ENCODE results near the gene MTMR1.

MTMR1 gene

DNA sequence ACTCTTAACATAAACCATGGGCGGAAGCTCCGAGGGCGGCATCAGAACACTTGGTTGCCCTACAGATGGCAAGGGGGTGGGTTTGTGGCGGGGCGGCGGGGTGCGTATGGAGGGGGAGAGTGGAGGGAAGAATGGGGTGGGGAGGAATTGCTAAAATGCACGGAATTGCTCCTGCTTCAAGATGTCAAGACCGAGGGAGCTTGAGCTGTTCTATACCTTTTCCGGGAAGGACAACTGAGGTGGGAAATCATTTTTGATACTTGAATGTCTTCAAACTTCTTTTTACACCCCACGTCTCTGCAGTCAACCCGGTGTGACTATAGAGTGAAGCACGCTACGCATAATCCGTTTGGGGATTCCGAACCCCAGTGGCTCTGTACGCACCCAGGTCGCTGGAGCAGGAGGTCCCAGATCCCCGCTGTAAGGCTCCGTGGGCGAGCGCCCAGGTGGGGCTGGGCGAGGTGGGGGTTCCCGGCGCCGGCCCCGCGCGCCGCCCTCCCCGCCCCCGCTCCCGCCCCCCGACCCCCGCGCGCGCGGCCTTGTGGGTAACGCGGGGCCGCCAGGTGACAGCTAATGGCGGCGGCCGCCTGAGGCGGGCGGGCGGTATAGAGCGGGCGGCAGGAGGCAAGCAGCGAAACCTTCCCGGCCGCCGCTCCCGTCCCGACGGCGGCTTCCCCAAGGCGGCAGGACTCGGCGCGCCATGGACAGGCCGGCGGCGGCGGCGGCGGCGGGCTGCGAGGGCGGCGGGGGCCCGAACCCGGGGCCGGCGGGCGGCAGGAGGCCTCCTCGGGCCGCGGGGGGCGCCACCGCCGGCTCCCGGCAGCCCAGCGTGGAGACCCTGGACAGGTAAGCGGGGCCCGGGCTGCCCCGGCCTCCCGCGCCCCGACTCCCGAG is at the start of gene MTMR1:
Gene MTMR1 (plus strand): TSS at position 566 of the 894 bp plus-strand sequence. CDS start 135 bp downstream, at position 701.
- DNase-seq, result no peak

DNA sequence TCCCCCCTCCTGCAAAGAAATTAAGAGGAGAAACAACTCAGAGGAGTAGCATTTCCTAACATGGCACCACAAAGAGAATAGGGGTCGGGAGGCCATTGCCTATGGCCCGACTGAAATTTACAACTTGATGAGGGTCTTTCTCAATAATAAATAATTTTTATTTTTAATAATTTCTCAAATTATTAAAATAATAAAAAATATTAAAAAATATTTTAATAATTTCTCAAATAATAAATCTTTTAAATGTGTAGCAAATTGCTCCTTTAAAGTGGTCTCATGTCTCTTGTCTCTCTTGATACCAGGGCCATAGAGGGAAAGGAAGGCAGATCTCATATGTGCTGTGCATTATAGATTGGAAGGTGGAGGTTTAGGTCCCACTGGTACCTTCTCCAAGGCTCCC is 49.2 kb upstream of the MTMR1 start:
- DNase-seq, result no peak

DNA sequence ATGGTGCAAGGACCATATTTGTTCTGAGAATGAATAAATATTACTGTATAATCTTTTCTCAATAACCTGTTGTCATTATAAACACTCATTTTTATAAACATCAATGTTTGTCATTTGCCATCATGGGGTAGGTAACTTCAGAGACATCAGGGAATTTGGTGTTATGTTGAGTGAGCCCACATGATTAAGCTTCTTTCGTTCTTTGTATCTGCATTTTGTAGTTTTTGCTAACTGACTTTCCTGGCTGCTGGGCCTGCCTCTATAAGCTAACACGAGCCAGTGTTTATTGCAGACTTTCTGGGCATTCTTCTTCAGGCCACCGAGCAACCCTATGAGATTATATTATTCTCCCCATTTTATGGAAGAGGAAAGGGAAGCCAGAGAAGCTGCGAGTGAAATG is 48.8 kb upstream of the MTMR1 start:
- DNase-seq, result no peak

DNA sequence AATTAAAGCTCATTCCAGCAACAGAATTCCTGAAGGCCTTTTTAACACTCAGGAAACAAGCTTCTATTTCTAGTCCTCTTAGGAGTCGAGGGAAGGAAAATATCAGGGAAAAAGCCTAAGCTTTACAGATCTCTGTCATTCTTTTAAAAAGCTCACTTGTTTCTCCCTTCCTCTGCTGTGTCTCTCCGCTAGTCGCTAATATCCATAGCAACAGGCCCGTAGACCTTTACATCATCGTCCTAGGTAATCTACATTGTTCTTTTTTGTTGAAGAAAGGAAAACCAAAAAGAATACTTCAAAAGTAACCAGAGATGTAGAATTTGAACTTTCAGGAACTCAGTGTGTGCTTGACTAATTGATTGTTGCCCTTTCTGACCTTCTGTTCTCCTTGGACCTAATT is 45.9 kb upstream of the MTMR1 start:
- no peak for DNase-seq

DNA sequence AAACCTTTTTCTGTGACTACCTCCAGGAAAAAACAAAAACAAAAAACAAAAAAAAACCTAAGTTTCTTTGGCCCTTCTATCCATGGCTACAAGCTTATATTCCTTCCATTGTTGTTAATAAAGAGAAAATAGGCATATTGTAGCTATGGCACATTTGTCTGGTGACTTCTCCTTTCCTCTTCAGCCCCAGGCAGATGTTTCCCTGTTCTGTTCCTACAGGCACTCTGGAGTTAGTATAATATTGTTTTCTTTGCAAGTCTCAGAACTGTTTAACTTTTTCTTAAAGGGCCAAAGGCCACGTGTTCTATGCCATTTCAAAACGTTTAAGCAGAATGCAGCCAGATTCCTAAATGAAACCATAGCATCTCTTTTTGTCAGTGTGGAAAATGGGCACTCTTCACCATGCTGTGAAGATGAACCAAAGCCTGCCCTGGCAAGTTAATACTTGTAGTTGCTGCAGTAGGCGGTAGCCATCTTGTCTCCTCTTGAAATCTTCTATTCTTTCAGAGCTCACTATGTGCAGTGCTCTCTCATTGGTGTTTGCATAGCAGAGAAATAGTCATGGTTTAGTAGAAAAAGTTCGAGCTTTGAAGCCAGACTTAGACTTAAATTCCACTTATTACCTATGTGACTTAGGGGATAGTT is 44.8 kb upstream of the MTMR1 start:
- DNase-seq, result no peak

DNA sequence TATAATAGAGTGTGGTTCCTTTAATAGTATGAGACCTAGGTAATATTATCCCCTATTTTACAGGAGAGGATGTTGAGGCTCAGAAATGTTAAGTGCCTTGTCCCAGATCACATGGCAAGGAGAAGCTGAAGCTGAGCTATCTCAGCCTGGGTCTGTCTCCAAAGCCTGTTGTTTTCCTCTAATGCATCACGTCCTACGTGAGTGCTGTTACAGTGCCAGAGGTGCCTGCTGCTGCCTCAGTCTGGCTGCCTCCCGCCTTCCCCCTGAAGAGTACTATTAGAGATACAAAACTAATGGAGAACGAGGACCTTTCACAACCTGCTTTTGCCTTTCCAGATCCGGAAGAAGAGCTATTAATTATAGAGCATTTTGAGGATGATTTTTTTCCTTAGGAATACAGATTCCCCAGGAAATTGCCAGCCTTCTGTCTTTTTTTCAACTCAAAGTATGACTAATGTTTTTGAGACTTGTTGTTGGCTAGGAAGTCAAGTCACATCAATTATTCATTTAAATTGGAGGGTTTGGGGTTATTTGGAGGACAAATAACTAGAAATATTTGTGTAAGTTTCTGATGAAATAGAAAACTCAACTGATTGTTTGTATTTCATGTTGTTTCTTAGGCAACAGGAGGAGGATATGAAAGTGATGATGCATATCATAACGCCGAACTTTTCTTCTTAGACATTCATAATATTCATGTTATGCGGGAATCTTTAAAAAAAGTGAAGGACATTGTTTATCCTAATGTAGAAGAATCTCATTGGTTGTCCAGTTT is 43.9 kb upstream of the MTMR1 start:
- no peak for DNase-seq

DNA sequence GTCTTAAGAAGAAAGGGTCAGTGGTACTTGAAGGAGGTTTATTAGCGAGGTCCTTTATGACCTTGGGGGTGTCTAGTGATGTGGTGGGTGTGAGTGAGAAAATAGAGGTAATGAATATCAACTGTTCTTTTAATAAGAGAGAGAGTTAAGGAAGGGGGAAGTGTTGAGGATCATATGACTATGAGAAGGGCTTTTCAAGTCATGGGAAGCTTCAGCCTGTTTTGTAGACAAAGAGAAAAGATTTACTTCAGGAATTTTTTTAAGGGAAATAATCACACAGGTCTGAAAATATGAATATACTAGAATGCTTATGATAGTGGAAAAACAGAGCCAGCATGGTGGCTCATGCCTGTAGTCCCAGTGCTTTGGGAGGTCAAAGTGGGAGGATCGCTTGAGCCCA is 41.3 kb upstream of the MTMR1 start:
- DNase-seq, result no peak

DNA sequence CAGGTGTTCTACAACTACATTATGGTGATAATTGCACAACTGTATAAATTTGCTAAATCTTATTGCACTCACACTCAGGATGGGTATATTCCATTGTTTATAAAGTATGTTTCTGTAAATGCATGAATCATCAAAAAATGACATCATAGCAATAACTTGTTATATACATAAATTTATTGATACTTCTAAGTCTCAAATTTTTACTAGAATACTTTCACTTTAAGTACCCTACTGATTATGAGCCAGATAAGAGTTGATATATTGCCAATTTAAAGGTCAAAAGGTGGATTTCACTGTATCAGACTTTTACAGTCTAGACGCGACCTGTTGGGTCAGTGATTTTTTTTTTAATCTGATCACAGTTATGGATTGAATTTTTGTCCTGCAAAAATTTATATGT is 37.4 kb upstream of the MTMR1 start:
- DNase-seq, result no peak

DNA sequence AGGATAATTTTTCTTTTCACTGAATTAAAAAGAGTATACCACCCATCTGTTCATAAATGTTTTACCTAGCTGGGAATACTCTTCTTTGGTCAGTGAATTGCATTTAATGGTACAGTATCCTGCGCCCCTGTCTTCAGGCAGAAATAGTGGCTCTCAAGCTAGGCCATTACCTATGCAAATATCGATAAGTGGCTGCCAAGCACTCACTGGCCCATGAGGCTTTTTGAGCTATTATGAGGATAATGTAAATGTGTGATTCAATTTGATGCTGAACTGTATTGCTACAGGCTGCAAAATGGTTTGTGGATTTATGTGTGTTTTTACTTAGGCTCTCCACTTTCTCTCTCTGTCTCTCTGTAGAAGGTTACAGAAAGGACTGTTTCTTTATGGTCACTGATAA is 30.1 kb upstream of the MTMR1 start:
- no peak for DNase-seq

DNA sequence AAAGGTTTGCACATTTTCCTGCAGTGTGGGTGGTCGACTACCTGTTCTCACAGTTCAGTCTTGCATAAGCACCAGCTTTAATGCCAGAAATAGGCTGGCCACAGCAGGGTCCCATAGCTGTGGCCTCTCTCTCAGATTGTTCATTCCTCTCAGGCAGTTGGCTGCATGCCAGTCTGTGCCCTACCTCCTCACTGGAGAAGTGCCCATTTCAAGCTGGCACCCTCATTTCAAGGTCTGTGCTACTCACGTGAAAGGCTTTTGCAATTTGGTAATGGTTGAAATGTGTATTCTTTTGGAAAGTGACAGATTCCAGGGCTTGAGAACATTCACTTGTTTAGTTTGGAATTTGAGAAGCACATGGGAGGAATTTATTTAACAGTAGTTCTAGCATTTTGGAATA is 28.9 kb upstream of the MTMR1 start:
- no peak for DNase-seq

DNA sequence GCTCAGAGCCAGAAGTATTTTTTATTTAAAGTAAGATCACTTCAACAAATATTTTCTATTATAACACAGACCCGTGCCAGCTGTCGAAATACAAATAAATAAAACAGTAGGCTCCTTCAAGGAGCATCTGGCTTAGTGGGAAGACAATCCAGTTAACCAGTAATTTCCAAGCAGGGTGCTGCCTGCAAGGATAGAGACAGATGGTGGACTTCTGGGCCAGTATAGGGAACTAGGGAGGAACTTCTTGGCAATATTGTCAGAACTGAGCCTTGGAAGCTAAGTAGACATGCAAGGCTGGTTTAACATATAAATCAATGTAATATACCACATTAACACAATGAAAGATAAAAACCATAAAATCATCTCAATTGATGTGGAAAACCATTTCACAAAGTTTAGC is 17.0 kb upstream of the MTMR1 start:
- no peak for DNase-seq

DNA sequence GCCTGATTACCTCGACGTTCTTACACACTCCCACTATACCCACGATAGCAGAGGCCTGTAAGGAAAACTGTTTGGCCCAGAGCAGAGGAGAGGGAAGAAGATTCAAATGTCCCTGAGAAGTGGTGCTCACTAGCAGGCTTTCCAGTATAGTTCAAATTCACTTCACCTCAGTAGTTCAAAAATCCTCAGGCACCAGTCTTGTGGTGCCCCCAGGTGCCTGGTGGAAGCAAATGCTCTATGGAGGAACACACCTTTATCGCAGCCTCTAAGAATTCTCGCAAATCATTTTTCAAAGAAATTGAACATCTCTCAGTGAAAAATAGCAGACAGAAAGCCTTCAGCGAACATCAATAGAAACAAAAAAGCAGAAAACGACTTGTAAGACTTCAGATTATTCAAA is 12.2 kb upstream of the MTMR1 start:
- DNase-seq, result no peak

DNA sequence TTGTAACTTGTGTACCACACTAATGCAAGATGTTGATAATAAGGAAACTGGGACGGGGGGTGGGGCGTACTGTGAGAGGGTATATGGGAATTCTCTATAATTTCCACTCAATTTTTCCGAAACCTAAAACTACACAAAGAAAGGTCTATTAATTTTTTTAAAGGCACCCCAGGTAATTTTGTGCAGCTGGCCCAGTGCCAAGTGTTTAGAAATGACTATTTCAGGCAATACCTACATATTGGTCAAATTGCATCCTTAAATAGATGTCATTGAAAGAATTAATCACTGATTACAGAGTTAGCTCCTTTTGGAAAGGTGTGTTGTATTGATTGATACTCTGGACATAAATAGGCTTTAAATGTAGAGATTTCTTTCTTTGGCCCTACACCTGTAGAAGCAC is 10.1 kb upstream of the MTMR1 start:
- DNase-seq, result no peak

DNA sequence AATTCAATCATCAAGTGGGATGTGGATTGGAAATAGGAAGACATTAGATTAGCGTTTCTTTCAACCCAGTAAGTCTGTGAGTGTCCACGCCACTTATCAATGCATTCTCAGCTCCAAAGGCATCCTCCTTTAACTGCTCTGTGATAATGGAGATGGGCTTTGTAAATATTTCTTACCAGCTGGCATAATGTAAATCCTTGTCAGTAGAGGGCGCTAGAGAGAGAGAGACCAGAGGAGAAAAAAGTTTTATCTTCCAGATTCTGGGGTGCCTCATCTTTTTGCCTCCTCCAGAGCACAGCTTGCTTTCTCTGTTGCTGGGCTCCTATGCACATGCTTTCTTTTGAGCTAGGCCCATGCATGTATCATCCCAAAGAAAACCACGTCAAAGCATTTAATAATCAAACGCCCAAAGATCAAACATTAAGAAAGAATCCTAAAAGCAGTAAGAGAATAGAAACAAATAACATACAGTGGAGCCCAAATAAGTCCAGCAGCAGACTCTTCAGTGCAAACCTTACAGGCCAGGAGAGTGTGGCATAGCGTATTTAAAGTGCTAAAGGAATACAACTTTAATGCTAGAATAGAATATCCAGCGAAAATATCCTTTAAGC is 9.6 kb upstream of the MTMR1 start:
- DNase-seq, result no peak

DNA sequence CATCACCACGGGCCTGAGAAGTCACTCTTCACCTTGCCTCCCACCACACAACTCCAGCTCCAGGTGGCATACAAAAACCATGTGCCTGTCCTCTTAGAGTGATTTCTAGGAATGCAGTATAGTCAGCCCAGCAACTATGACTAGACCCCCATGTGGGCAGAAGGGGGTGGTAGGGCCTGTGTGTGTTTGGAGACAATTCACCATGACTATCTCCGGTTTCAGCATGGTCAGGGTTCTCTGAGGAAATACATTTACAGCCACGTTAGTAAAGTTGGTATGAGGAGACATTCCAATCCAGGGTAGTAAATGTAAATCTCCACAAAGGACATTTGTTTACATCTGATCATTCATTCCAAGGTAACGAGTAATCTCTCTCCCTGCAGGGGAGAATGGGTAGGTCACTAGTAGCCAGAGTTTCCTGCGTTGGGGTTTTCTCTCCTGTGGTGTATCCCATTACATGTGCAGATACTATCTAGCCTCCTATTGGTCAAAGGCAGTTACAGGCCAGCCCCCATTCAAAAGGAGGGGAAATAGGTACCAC is 4.2 kb upstream of the MTMR1 start:
- no peak for DNase-seq

DNA sequence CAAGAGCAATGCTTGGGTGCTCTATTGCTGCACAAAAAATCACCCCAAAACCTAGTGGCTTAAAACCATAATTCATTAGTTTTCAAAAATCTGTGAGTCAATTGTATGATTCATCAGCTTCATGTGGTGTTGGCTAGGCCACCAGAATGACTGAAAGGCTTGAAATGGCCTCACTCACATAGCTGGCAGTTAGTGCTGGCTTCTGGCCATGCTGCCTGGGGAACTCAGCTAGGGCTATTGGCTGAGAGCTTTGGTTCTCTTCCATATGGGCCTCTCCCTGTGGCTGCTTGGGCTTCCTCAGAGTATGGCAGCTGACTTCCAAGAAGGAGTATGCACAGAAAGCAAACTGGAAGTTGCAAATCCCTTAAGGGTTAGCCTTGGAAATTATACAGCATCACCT is 3.1 kb upstream of the MTMR1 start:
- DNase-seq, result no peak

DNA sequence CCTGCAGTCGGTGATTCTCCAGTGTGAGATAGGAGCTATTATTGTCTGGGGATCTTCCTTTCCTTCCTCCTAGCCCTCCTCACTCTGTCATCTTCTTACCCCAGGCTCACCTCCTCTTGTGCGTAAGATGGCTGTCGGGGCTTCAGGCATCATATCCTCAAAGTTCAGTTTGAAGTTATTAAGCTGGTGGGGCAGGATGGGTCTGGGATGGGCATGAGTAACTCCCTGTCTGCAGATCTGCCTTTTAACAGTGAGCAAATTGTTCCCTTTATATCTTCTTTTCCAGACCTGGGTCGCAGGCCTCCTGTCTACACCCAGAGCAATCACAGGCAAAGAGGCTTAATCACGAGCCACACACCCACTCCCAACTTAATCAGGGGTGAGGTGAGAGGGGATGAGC is 900 bp upstream of the MTMR1 start:
- no peak for DNase-seq

DNA sequence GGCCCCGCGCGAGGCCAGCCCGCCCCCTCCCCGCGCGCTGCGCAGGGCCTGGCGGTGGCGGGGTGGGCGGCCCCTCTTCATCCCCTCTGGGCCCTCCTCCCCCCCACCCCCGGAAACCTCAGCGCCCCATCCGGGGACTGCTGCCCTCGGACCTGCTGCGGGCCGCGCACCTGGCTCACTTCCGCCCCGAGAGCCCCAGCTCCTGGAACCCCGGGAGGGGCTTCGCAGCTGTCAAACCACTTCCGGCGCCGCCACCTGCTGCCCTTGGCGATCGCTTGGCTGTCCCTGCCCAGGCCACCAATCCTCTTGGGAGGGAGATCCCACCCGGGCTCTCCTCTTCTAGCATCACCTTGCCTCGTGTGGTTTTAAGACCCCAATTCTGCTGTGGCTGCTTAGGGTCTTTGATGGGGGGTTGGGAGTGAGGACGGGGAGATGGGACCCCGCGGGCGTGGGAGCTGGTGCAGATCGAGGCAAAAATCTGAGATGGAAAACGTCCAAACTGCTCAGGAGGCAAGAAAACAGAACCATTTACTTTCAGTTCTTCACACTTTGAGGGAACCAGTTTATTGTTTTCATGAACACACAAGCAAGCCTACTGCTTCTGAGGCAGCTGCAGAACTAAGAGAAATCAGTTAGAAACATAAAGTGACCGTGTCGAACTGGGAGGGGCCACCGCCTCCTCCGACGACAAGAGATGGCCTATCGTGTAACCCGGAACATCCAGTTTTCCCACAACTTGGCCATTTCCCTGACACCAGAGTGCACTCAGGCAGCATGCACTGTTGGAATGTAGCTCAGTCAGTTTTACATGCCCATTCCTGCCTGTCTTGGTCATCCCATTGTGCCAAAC is 754 bp downstream of the MTMR1 start:
- no peak for DNase-seq

DNA sequence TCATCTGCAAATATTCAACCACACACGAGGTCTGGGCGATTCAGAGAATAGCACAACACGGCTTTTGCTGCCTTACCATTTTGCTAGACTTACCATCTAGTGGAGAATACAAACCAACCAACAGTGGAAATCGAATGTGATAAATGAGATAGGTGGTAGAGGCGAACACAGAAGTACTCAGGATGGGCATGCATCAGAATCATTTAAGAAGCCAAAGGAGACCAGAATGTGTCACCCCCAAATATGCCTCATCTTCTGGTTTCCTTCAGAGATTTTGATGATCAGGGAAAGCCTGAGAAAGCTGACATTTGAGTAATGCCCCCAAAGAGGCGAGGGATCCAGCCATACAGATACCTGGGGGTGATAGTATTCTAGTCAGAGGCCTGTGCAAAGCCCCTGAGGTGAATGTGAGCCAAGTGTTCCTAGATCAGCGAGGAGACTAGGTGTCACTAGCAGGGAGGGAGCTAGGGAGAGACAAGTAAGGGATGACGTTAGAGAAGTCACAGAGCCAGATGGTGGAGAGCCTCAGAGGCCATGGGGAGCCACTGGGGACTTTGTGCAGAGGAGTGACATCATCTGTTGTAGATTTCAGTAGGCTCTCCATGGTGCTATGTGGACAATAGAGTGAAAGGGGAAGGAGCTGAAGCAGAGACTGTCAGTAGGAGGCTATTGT is 1.7 kb downstream of the MTMR1 start:
- no peak for DNase-seq

DNA sequence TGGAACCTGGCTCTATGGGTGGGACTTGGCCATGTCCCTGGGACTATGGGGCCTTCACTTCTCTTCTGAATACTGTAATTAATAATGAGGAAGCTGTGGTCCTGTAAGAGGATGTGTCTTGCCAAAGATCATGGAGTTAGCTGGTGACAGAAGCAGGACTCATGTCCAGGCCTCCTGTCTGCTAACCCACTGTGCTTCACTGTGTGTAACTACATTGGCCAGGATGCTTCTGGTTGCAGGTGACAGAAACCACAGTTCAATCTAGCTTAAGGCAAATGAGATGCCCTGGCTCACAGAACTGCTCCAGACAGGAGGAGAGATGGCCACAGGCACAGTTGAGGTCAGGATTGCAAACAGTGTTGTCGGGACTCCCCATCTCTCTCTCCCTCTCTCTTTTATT is 3.1 kb downstream of the MTMR1 start:
- no peak for DNase-seq

DNA sequence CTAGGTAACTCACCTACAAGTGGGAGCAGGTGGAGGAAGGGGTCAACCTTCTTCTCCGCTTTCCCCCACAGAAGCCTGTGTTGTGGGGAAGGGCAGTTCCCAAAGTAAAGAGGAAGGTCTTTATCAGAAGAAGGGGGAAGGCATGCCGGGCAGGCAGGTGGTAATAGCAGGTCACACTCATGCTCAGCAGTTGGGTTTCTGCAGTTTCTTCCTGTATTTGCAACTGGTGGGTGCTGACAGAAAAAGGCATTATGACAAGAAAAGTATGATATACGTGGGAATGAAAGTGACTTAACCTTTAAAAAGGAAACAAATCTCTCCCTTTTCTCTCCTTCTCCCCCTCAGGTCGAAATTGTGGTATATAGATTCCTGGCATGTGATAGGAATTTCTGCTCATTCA is 3.7 kb downstream of the MTMR1 start:
- no peak for DNase-seq

DNA sequence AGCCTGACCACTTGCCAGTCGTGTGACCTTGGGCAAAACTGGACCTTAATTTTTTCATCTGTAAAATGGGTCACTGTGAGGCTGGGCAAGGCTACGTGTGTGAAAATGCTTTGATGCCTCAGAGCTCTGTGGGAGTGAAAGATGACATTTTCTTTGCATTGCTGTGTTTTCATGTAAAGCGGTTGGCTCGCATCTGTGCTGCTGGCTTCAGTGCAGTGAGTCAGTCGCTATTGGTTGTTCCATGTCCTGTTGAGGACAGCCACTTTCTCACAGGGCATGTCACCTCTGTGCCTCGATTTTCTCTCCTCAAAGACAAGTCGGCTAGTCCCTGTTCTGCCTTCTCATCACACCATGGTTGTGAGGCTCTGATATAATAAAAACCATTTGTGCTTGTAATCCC is 4.4 kb downstream of the MTMR1 start:
- DNase-seq, result no peak

Measured in SIG-M5 (cell line).